NOMO-1 treated with dmso at 0.1 percent for 144 hours (cell line): ENCODE measurements around the gene CA10.

Source experiments
- DNase-seq: peaks from one replicate; lab custom pipeline; 2025; ENCODE audit not compliant: unreplicated experiment; lab: John Stamatoyannopoulos, UW

The CA10 gene

DNA sequence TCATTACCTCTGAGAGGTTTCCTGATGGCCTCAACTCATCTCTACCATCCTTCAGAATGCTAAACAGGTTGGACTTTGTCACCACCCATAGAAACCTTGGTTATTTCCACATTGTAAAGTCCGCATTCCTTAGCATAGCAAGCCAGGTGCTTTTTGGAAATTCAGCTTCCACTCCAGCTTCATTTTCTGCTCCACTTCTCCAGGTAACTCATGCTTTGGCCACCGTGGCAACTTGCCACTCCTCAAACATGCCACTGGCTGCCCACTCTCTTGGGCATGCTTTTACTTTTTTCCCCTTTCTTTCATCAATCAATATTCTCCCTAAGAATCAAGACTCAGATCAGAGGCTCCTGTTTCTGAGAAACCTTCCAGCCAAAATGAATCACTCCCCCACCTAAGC lies 203.3 kb downstream of the CA10 start:
- DNase-seq = no peak

DNA sequence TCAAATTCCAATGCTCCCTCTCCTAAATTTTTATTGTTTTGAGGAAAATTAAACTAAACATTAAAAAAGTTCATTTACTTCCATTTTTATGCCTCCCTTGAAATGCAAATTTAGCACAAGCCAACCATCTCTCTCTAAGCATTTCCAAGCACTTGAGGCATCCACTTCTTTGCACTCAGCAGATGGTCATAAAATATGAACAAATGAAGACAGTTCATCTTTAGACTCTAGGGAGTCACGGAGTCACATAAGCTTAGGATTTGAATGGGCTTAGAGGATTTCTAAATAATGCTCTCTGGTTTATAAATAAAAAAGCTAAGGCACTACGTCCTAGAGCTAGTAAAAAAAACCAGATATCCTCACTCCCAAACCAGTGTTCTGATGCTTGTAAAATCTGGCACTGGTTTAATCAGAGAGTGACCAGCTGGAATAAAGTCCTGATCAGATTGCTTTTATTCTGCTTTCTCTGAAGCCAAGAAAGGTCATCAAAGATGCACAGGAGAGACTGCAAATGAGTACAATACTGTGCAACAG lies 204.2 kb downstream of the CA10 start:
- no peak for DNase-seq

DNA sequence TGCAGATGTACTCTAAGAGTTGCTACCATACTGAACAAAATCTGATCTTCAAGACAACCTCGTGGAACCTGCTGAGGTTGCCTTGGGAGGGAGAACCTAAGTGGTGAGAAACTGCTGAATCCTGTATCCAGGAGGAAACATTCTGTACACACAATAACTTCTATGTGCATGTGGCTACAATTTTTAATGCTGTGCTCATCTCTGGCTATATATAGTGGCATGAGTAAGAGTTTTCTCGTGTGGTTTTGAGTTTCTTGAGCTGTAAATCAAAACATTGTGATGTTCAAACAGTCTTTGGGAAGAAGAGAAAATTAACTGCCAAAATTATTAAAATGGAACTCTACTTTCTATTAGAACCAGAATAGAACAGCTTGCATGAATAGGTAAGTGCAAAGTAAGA lies 206.8 kb downstream of the CA10 start:
- DNase-seq = no peak

DNA sequence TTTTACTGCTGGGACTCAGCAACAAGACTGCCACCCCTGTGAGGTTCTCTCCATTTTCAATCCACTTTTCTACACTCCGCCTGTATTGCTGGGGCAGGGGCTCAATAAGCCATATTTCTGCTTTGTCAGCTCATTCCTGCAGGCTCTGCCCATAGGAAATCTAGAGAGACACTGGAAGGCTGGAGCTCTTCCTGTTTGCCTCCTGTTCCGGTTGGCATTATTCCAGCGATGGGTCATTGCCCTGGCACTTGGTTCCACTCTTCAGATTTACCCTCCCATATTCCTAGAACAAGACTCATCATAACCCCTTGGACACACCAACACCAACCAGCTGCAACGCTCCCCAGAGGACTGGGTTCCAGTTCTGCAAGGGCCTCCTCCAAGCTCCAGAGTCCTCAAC lies 210.4 kb downstream of the CA10 start:
- no peak for DNase-seq

DNA sequence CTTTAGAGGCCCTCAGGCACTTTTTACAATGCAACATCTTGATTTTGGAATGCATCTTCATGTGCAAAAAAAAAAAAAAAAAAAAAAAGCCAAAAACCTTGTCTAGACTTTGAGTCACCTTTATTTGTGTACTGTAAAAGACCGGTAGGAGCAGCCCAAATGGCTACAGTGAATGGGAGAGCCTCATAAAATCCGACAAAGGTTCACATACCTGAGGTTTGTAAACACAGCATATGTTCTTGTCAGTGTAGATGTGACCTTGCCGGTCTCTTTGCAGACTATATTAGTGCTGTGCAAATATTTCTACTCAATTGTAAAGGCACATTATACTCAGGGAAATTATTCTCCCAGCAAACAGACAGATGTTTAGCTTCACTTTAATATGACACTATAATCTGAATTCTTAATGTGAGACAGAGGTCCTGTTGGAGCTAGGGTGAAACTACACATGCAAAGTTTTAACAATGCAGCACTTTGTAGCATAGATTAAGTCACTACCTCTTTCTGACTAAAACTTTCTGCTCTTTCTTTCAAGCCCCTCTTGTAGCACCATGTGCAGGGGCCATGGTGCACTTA lies 211.3 kb downstream of the CA10 start:
- DNase-seq = no peak

DNA sequence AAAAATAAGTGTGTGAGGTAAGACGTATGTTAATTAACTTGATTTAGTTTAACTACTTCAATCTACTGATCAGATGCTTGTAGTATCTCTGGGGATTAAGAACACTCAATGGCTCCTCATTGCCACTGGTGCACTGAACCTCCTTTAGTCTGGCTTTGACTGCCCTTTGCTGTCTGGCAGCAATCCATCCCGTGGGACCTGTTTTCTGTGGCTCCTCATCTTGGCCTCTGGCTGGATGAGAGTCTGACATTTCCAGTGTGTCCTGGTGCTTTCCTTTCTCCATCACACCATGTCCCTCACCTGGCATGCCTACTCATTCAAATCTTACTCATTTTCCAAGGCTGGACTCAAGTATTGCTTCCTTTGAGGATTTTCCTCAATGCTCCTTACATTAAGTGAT lies 212.2 kb downstream of the CA10 start:
- DNase-seq = no peak

DNA sequence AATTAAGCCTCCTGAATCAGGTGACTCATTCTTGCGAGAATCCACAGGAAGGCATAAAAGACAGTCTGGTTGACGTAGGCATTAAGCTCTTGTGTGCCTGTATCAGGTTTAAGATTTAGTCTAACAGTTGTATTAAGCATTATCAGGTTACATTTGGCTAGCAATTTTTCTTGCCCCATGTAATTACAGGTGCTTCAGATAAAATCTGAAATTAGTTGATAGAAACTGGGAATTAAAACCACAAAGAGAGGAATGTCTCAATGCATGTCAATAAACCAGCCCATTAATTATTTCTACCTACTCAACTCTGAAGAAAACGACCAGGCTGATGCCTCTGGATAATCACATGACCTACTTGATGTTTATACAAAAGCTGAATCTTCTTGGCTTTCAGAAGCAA lies 217.2 kb downstream of the CA10 start:
- DNase-seq = no peak

DNA sequence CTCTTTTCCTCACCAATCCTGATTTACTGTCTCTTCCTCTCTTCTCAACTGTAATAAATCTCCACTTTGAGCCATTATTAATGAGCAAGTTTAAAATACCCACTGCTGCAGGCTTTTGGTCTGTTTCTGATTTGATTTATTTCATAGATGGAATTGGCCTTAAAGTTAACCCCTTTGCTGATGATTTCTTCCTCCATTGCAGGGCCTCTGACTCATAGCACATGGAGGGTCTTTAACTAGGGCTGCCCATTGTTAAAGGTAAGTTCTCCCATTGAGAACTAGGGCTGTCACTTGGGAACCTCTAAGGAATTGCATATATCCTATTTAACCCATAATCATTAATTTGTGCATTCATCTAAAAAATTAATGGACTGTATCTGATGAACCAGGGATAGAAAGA lies 221.2 kb downstream of the CA10 start:
- DNase-seq = no peak

DNA sequence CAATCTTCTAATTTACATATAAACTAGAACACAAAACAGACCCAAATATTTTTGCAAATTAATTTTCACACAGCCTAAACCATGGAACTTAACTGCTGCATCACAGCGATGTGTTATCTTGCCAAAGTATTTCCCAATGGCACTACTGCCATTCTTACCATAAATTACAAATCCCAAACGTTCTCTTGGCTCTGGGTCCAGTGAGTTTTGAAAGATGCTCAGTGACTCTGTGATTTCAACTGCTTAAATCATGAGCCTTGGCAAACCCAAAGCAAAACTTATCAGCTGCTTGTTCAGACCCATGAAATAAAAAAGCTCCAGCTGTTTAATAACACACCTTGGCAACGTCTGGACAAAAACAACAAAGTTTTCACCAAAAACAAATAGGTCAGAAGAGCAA lies 223.0 kb downstream of the CA10 start:
- no peak for DNase-seq

DNA sequence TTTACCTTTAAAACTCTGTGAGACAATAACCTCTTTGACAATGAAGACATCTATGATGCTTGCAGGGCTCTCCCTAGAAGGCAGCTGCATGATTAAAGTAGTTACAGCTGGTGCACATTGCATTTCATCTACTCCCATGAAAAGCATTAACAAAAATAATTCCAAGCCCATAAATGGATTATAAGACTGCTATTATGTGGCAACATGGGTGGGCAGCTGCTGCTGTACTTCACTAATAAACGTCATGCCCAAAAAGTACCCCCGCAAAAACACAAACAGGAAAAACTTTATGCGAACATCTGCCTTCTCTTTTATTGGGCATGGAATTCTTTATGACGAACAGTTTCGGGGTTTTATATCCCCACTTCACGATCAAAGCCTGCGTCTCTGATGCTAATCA lies 224.9 kb downstream of the CA10 start:
- DNase-seq = no peak

DNA sequence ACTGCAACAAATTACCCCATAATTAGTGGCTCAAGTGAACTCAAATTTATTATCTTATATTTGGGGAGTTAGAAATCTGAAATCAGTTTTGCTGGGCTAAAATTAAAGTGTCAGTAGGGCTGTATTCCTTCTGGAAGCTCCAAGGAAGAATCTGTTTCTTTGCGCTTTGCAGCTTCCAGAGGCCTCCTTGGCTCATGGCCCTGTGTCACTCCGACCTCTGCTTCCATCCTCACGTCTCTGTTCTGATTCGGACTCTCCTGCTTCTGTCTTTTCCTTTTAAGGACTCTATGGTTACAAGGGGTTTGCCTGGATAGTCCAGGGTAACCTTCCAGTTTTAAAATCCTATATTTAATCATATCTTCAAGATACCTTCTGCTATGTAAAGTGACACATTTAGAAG lies 232.1 kb downstream of the CA10 start:
- no peak for DNase-seq

DNA sequence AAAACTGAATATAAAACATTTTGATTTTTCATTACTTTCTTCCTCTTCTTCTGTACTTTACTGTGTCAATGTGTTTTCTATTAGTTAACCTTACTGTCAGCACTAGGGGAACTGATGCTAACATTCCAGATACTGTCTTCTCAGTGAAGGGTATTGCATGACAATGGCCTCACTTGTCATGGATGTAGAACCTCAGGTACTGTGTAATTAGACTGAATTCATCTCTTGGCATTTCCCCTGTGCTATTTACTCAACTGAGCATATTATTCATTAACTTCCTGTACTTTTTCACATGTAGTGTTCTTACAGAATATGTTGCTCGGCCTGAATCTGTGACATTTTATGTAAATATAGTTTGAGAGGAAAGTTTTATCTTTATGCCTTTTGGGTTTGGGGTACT lies 237.0 kb downstream of the CA10 start:
- DNase-seq = no peak

DNA sequence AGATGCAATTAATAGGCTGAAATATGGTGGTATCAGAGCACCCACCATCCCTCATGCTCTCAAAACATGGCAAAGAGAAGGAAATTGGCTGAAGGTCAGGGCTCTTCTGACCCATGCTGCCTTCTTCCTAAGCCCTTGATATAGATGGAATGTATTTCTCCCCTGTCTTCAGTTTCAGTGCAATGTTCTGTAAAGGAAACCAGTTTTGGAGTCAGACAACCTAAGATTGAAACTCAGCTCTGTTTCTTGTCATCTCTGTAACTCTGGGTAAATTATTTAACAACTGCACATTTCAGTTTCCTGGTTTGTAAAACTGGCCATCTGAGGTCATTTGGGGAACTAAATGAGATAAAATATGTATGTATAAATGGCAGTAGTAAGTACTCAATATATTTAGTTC lies 243.9 kb downstream of the CA10 start:
- no peak for DNase-seq

DNA sequence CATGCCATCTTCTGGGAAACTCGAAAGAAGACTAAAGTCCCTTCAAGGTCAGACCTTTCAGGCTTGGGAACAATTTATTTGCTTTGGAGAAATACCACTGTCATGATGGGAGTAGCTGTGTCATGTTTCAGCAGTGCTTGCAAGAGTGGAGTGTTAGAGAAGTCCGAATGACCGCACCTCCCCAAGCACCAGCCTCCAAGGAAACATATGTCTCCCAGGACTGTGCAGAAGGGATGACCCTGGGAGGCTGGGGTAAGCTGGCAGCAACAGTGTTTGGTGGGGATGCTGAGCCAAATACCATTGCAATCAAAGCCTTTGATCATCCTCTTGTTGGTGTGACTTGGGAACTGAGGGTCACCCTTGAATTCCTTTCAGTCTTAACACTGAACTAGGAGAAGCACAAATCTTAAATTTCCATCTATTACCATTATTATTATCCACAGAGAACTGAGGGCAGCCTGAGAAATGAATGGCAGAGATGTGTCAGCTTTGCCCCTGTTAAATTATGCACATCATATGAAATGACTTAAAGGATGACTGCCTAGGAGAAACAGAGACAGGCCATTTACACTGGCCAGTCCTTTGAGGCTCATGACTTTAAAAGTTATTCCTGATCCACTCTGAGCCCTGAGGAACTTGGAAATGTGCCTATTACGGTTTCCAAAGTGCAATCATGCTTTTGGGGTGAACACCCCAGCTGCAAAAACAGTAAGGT lies 244.9 kb downstream of the CA10 start:
- DNase-seq = no peak

DNA sequence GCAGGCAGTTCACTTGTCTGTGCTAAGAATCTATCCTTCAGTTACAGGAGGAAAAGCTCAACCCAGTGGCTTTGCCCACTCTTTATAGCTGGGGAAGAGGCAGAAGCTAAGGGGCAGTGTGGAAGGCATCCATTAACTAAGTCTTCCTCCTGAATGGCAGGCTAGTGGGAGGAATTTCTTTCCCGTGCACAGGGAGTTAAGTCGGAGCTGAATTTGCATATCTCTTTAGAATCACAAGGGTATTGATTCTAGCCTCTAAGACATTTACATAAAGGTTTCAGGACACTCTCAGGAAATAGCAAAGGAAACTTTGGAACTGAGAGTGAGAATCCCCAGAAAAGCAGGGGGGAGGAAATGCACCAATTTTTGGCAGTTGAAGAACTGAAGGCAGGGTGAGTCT lies 245.6 kb downstream of the CA10 start:
- no peak for DNase-seq

DNA sequence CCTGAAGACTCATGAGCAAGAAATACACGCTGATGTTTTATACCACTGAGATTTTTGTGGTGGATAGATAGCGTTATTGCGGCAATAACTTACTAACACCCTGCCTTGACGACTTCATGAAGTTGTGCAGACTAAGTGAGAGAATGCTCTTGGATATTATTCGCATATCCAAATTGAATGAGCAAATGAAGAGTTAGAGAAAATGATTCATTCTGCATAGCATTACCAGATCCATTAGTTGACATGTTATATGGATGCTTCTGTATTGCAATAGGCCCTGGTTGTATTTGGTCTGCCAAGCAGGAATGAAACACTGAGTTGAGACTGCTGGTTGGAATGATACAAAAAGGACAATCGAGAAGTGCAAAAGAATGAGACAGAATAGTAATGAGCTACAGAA lies 247.3 kb downstream of the CA10 start:
- DNase-seq = no peak

DNA sequence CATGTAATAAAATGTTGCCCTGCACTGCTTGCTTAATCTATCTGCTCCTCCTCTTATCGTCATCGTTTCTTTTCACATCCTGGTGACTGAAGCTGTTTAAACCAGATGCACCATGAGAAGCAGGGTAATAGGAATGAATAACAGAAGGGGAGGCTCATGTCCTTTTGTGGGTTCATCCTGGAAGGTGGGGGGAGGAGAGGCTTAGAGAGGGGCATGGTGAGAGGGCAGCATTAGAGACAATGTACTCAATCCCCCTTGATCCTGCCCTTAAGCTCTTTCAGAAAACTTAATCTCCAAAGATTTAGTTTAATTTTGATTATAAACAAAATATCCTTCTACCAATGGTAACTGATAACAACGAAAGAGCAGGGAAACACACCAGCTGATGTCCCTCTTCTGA lies 248.5 kb downstream of the CA10 start:
- no peak for DNase-seq

DNA sequence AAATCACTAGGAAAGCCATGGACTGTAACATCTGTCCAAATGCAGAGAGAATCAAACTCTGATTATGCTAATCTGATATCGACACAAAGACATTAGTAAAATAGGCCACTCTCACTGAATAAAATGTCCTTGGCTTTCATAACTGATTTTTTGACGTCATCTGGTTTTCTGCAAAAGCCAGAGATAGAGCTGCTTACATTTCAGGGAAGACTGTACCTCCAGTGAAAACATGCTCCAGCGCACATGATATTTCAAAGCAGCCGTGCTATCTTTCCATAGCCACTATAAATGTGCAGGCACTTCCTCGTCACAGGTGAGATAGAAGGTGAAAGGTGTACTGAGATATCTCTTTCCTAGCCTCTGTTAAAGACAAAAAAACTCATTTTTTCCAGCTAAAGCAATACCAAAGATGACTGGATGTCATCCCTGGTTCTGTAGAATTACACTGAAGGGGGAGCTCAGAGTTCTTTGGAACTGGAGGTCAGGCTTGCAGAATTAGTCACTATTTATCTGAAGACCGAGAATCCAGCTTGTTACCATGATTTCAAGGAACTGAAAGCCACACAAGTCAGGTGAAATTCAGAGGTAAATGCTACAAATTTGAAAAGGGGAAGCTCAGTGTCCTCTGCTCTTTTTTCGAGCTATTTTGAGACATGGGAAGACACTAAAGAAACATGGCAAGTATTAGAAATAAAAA lies 249.5 kb downstream of the CA10 start:
- no peak for DNase-seq

DNA sequence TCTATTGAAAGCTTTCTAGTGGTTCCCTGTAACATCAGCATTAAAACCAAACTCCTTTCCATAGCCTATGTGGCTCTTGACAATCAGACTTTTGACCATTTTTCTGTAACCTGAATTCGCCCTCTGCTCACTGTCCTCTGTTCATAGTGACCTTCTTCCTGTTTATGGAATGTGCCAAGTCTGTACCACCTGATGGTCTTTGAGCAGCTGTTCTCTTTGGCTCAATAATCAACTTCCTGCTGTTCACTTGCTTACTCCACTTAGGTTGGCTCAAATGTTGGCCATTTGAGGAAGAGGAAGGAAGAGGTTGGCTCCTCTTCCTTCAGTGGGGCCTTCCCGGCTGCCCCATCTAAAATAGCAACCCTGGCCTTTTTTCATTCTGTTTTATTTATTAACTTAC lies 251.5 kb downstream of the CA10 start:
- DNase-seq = no peak

DNA sequence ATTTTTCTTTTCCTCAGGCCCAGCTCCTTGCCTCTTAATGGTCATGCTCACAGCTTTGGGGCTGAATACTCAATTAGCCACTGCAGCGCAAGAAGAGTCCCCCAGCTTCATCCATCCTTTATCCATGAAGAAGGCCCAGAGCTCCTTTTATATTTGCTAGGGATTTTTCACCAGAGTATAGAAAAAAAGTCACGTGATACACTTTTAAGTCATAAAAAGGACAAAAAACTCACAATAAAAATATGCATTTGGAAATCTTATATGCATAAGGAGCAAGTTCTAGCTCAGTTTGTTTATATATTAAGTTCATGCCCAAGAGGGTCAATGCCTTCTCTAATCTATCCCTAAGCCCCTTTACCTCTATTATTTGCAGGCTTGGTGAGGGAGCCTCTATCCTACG lies 254.1 kb downstream of the CA10 start:
- no peak for DNase-seq

DNA sequence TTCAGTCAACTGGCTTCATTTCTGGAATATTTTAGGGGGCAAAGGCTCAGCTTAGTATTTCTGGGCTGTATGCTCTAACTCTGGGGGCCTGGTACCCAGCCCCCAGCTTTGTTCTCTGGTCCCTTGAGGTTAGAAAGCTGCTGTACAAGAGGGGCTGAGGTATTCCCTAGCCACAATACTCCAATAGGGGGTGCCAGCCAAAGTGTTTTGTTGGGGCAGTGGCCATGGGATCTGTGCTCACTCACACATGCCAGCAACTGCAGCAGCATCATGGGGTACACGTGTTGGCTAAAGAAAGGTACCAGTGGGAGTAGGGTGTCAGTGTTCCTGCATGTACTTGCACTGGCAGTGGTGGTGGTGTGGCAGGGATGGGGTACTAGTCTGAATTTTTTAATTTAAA lies 257.3 kb downstream of the CA10 start:
- DNase-seq = no peak

DNA sequence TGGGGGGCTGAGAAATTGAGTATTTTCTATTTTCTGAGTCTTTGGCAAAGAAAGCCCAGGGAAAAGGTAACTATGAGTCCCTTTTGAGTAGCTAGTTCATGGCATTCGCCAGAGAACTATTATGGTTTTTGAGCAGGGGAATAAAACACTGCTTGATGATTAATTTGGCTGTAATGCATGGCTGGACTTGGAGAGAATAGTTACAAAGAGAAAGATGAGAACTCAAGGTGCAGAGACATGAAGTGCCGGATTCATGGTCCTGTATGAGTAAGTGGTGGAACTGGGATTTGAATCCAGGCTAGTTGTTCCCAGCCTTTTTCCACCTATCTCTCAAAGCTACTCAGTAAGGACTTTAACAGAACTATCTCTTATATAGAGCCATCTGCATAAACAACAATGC lies 266.6 kb downstream of the CA10 start:
- no peak for DNase-seq
